IMR-90 (cell line): ENCODE data around the gene EHBP1.

Experiments used
- BHLHE40 ChIP-seq: fragments of 150-350 bp; IDR thresholded peaks from 2 replicates; pipeline ENCODE4 v1.6.1; 2016; ENCODE audit warnings: mild to moderate bottlenecking, low read depth, low read length
- CEBPB ChIP-seq: IDR thresholded peaks from 2 replicates; pipeline ENCODE4 v1.6.1; 2012; ENCODE audit warnings: low read depth, low read length, improper control_type of control experiment
- MAFK ChIP-seq: IDR thresholded peaks from 2 replicates; pipeline ENCODE4 v1.6.1; 2012; ENCODE audit warnings: low read depth, low read length, improper control_type of control experiment
- MAZ ChIP-seq: IDR thresholded peaks from 2 replicates; pipeline ENCODE4 v1.6.1; 2012; ENCODE audit warnings: low read depth, mild to moderate bottlenecking, low read length, improper control_type of control experiment, moderate library complexity, borderline replicate concordance
- POLR2A ChIP-seq: IDR thresholded peaks from 2 replicates; pipeline ENCODE4 v1.6.1; 2012; ENCODE audit warnings: mild to moderate bottlenecking, low read depth, low read length
- RCOR1 ChIP-seq: IDR thresholded peaks from 2 replicates; pipeline ENCODE4 v1.6.1; 2012; ENCODE audit warnings: mild to moderate bottlenecking, low read length, improper control_type of control experiment; ENCODE audit not compliant: insufficient replicate concordance
- RFX5 ChIP-seq: IDR thresholded peaks from 2 replicates; pipeline ENCODE4 v1.8.0; 2012; ENCODE audit warnings: low read depth, mild to moderate bottlenecking, low read length, moderate library complexity
- TF ChIP-seq, protein P1 (sequence below): conservative IDR thresholded peaks from 2 replicates; pipeline ENCODE4 v1.5.1; 2012; ENCODE audit warnings: mild to moderate bottlenecking, low read depth, low read length, improper control_type of control experiment

DNA sequence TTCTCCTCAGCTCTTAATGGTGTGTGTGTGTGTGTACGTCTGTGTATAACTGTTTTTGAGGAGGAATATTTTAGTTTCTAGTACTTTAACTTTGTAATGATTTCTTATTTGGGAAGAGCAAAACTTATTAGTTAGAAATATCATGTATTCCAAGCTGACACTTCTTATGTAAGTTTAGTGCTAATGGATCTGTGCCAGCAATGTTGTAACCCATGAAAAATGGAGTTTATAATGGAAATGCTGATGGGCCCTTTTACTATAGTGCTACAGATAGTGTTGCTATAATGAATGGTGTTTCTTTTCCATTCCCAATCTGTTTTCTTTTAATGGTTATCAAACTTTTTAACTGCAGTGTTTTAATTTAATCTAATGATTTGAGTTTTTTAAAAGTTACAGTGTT is 295.3 kb downstream of the EHBP1 start:
- TF ChIP-seq, protein P1, sequence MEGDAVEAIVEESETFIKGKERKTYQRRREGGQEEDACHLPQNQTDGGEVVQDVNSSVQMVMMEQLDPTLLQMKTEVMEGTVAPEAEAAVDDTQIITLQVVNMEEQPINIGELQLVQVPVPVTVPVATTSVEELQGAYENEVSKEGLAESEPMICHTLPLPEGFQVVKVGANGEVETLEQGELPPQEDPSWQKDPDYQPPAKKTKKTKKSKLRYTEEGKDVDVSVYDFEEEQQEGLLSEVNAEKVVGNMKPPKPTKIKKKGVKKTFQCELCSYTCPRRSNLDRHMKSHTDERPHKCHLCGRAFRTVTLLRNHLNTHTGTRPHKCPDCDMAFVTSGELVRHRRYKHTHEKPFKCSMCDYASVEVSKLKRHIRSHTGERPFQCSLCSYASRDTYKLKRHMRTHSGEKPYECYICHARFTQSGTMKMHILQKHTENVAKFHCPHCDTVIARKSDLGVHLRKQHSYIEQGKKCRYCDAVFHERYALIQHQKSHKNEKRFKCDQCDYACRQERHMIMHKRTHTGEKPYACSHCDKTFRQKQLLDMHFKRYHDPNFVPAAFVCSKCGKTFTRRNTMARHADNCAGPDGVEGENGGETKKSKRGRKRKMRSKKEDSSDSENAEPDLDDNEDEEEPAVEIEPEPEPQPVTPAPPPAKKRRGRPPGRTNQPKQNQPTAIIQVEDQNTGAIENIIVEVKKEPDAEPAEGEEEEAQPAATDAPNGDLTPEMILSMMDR, result no peak
- TF ChIP-seq CEBPB (no peak), RCOR1 (no peak), MAFK (no peak), POLR2A (no peak), RFX5 (no peak), BHLHE40 (no peak), MAZ (no peak)
